NT2/D1 (cell line): Measurements from ENCODE around the gene MZF1.

Source experiments
- SUZ12 ChIP-seq: IDR thresholded peaks from 2 replicates; pipeline ENCODE4 v1.6.1; 2011; ENCODE audit not compliant: insufficient read length, insufficient read depth; ENCODE audit errors: extremely low read depth
- YY1 ChIP-seq: IDR thresholded peaks from 2 replicates; pipeline ENCODE4 v1.6.1; 2011; ENCODE audit not compliant: insufficient read length, insufficient read depth

DNA sequence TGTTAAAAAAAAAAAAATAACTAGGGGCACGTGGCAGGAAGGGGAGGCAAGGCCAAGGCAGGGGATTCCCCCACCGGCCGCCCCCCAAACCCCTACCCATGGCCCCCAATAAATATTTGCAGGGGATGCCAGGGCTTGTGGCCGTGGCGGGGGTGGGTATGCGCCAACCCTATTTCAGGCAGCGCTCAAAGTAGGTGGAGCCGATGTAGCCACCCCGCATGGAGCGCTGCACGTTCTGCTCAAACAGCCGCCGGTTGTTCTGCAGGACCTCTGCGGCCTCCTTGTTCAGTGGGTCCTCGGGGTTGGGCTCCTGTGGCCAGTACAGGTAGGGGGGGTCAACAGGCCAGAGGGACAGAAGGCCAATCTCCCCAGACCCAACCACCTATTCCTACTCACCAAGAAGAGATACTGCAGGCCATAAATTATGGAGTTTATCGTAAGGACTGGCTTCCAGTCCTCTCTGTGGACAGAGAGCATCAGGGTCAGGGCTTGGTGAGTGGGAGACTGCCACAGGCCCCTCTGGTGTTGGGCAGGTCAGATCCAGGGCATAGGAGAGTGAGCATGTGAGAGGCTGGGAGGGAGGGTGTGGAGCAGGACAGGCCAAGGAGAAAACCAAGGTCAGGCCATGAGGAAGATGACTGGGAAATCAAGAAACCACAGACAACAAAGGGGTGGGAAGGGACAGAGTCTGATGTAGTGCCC is 17.1 kb downstream of the MZF1 start:
- no peak for TF ChIP-seq YY1
- no peak for TF ChIP-seq SUZ12
